ENCODE results near the gene DAZAP1.

DAZAP1 gene

DNA sequence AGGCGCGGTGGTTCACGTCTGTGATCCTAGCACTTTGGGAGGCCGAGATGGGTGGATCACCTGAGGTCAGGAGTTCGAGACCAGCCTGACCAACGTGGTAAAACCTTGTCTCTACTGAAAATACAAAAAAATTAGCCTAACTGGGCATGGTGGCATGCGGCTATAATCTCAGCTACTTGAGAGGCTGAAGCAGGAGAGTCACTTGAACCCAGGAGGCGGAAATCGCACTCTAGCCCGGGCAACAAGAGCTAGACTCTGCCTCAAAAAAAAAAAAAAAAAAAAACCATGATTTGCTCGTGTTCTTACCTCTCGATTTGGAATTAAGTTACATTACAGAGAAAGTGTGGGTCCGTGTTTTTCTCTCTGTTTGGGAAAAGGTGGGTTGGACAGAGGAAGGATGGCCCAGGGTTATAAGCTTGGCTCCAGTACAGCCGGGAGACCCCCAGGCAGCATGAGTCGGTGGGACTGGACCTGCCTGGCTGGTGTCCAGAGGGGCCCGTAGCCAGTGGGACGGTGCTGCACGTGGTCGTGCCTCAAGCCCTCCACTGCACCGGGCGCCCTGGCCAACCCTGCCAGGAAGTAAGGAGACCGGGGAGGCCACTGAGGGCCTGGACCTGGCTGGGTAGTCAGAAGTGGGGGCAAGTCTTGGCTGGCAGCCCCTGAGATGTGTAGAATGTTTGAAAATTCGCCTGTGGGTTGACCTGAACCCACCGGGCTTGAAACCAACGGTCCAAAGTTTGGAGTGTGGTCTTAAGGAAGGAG is 34.5 kb downstream of the DAZAP1 start:
- DNase-seq (ENCODE audit: low read depth in 2 of 2): no peak

DNA sequence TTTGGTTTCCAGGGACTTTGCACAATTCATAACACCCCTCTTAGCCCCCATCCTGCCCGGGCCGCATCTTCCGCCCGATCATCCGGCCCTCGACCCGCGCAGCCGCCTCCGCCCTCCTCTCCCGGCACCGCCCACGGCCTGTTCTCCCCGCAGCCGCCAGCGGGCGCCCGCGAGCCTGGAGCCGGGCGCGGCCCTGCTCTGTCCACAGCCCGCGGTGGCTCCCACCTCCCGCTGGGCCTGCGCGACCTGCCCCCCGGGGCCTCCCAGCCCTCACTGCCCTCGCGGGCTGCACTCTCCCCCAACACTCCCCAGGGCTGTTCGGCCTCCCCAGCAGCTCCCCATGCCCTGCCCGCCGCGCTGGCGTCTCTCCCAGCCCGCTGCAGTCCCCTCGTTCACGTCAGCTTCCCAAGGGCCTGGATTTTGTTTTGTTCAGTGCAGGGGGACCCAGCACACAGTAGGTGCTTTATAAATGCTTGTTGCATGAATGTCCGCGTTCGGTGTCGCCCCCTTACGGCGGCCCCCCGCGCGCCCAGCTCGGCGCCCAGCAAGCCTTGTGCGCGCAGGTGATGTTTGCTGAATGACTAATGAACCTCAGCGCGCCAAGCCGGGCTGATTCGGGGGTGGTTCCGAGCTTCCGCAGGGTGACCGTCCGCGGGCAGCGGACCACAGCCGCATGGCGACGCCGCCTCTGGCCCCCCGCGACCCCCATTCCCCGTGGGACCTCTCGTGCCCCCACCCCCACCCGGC is 38.0 kb downstream of the DAZAP1 start:
- peak; percentile 46 to 54 for DNase-seq (ENCODE audit: low read depth in 2 of 2)

DNA sequence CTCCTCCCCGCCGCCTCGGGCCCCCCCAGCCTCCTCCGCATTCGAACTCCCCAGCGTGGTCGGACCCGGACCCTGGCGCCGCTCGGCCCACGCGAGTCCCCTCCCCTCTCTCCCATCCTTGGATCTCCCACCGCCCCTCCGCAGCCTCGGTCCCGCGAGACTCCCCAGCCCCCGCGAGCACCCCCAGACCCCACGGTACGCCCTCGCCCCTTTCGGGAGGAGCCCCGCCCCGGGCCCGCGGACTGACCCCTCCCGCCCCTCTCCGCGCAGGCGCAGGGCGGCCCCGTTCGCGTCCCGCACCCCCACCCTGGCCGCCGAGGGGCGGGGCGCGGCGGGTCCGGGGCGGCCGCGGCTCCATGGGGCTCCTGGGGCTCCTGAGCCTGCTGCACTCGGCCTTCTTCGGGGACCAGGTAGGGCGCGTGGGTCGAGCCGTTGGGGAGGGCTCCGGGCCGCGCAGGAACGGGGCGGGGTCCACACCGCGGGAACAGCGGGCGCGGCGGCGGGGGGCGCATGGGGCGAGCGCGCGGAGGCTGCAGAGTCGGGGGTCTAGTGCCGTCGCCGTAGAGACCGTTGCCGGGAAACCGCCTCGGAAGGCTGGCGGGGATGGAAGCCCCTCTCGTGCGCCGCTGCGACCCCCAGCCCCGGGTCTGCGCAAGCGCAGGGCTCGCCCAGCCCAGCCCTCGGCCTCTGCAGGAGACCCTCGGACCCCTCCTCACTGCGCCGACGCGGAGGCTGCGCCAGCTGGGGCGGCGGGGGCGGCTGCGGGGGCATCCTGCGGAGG is 38.7 kb downstream of the DAZAP1 start:
- no peak for DNase-seq (ENCODE audit: low read depth in 2 of 2)

DNA sequence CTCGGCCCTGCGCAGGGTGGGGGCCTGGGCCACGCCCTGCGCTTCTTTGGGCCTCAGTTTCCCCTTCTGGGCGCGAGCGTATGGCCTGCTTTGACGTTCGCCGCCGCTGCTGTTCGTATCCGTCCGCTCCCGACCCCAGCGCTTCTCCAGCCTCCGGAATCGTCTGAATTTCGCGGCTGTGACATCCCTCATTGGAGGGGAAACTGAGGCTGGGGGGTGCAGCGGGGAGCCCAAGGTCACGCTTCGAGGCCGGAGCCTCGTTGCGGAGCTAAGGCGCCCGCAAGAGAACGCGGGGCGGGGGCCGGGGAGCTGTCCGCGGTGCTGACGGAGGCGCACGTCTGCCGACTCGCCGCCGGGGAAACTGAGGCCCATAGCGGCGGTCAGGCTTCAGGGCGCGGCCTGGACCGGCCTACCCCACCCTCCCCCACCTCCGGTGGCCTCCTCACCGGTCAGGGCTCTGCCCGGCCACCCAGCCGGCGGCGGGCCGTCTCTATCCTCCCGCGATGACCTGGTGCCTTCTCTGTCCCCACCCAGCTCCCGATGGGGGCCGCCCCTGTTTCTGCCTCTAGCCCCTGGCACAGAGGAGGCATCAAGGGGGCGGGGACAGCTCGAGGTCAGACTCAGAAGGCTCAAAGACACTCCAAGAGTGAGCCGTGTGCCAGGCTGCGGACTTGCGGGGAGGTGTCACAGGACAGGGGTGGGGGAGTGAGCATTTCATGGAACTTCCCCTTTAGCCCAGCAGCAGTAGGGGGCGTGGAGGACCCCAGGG is 39.5 kb downstream of the DAZAP1 start:
- DNase-seq (ENCODE audit: low read depth in 2 of 2): no peak

GRCh38 chr19:1447504-1447903 is 40.1 kb downstream of the DAZAP1 start:
- DNase-seq (ENCODE audit: low read depth in 2 of 2): no peak

- DNase-seq (ENCODE audit: low read depth in 2 of 2): no peak
These were observed 40.6 kb downstream of the DAZAP1 start for GRCh38 chr19:1447944-1448343.

DNA sequence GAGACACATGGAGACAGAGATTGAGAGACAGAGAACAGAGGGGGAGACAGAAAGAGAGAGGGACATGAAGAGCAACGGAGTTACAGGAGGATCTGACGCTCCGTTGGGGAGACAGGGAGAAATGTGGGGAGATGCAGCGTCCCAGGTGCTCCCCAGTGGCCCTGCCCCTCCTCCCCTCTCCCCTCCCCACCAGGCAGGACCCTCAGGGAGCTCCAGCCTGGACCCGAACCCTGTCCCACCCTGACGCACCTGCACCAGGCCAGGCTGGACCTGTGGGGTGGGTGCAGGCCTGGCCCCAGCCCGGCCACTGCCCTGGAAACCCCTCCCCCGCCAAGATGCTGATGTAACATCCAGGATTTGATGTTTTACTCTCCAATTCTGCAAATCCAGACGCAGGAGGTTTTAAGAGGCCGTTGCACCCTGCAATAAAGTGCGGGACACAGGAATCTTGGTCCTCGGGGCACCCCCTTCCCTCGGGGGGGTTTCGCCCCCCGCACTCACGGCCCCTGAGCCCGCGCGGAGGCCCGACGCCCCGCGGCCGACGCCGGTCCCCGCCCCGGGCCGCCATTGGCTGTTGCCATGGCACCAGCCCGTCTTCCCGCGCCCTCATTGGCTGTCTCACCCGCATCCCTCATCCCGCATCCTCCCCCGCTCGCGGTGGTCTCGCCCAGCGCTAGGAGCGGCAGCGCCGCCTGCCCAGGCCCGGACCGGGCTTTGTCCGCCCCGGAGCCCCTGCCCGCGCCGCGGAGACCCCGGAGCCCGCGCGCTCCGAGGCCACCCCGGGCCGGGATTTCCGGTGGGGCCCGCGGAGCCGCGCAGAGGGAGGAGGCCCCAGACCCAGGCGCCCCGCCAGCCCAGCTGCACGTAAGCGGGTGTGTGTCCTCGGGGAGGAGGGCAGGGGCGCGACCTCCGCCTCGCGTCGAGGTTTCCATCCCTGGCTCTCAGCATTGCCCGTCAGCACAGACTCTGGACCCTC is 42.4 kb downstream of the DAZAP1 start, which contains the start of gene APC2:
APC2 (plus strand) TSS at position 655 of the 976 bp plus-strand sequence. CDS start 2,881 bp downstream, outside the sequence.
- DNase-seq (ENCODE audit: low read depth in 2 of 2): no peak

GRCh38 chr19:1450735-1451731 is 43.6 kb downstream of the DAZAP1 start:
- DNase-seq (ENCODE audit: low read depth in 2 of 2): no peak

- no peak for DNase-seq (ENCODE audit: low read depth in 2 of 2)
These were observed 44.8 kb downstream of the DAZAP1 start for GRCh38 chr19:1451916-1452801.

- no peak for DNase-seq (ENCODE audit: low read depth in 2 of 2)
These were observed 45.6 kb downstream of the DAZAP1 start for GRCh38 chr19:1452802-1453524.

DNA sequence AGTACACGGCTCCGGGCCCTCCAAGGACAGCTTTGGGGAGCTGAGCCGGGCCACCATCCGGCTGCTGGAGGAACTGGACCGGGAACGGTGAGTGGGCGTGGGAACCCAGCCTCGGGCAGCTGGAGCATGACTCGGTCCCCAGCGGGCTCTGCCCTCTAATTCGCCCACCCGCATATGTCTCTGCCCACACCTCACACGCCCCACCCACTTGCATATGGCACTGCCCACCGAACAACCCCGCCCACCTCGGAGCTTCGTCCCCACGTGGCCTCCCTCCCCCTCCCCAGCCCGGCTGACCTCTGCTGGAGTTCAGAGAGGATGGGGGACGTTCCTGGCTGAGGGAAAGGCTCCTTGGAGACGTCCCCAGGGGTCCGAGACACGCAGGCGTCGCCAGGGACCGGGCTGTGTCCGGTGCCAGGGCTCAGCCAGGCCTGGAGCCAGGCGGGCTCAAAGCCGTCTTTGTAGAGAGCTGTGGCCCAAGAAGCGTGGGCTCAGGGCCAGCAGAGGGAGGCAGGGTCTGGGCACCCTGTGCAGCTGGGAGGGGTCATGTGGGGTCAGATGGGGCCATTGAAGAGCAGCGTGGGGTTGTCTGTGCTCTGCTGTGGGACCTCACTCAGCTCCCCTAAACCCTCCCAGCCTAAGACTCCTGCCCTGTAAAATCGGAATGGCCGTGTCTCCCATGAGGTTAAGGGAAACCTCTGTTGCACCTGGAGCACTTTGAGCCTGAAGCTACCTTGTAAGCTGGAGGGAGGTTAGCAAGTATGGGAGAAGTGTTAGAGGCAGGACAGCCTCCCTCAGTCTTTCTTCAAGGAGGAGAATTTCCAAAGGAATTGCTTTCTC is 46.4 kb downstream of the DAZAP1 start:
- DNase-seq (ENCODE audit: low read depth in 2 of 2): no peak

- DNase-seq (ENCODE audit: low read depth in 2 of 2): no peak
These were observed 47.6 kb downstream of the DAZAP1 start for GRCh38 chr19:1455002-1455335.

- DNase-seq (ENCODE audit: low read depth in 2 of 2): no peak
These were observed 48.1 kb downstream of the DAZAP1 start for GRCh38 chr19:1455336-1456120.

- DNase-seq (ENCODE audit: low read depth in 2 of 2): no peak
These were observed 48.9 kb downstream of the DAZAP1 start for GRCh38 chr19:1456121-1456900.
